GM18499 (cell line): ENCODE data around the gene PKP3.
"Not testable (repeated sequence)": the region's sequence is repeated elsewhere in the genome, so short reads cannot be mapped to it uniquely, and the experiment has no call there.

Source experiments
- ATAC-seq: cut with Tn5 transposase; IDR thresholded peaks from one replicate; pipeline ENCODE4 v1.9.1; 2021; ENCODE audit warnings: moderate number of reproducible peaks; ENCODE audit not compliant: insufficient read depth, unreplicated experiment

The PKP3 gene

DNA sequence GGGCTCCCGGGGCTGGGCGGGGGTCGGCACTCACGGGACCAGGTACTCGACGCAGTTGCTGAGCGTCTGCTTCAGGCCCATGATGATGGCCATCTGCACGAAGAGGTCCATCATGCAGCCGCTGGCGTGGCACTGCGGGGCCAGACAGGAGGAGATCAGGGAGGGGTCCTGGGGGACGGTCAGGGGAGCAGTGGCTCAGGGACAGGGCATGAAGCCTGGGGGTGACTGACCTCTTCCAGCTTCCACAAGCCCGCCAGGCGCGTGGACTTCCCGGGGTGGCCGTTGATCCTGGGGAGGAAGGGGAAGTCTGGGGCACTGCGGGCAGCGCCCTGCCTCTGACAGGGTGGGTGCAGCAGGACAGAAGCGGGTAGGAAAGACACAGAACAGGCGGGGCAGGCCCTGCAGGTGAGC is 26.9 kb downstream of the PKP3 start:
- ATAC-seq = no peak

- ATAC-seq = no peak
These were observed 28.2 kb downstream of the PKP3 start for GRCh38 chr11:422249-422656.

DNA sequence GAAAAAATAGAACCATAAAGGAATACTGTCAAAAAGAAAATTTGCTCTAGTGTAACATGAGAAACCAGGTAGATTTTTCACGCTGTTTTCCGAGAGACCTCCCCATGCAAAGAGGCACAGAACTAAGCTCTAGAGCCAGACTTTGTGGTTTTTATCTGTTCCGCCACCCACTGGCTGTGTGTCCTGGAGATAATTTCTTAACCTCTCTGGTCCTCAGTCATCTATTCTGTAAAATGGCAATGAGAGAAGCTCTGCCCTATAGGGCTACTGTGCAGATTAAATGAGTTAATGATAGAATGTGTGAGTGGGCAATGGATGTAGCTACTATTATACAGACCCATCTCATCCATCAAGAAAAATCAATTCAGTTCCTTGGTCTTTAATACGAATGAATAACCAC is 30.2 kb downstream of the PKP3 start:
- no peak for ATAC-seq

GRCh38 chr11:424766-425165 is 30.8 kb downstream of the PKP3 start:
- not testable (repeated sequence) for ATAC-seq

DNA sequence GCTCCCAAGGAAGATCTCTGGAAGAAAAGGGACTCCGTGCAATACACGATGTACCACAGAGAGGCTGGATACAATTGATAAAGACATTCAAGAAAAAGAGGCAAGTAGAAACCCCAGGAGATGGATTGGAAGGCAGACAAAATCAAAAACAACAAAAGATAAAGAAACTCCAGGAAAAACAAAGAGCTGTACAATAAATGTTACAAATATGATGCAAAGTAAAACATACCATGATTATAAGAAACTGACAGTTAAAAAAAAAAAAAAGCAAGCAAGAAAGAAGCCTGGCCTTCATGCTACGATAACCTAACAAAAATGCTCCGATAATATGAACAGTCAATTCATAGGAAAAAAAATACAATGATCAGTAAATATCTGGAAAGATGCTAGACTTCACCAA is 31.3 kb downstream of the PKP3 start:
- no peak for ATAC-seq

- ATAC-seq = no peak
These were observed 32.8 kb downstream of the PKP3 start for GRCh38 chr11:426851-427250.

- ATAC-seq = no peak
These were observed 34.3 kb downstream of the PKP3 start for GRCh38 chr11:428295-428694.

GRCh38 chr11:429391-429790 is 35.4 kb downstream of the PKP3 start:
- no peak for ATAC-seq

GRCh38 chr11:429931-430456 is 36.0 kb downstream of the PKP3 start:
- ATAC-seq = no peak

DNA sequence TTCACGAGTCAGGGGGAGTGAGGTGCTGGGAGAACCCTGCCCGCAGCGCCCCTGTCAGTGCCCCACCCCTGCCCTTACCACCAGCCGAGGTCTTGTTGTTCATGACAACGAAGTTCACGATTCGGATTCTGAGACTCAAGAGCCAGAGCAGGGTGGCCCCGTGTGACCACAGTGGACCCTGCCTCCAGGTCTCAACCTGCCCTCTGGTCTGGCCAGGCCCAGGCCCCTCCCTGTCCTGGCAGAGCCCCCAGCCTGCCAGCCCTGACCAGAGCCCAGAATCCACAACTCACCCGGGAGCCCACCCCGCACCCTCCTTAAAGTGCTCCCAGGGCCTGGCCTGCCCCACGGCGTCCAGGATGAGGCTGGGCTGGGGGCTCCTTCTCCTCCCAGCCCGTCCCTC is 37.9 kb downstream of the PKP3 start:
- no peak for ATAC-seq

- no peak for ATAC-seq
These were observed 38.6 kb downstream of the PKP3 start for GRCh38 chr11:432501-433100.

DNA sequence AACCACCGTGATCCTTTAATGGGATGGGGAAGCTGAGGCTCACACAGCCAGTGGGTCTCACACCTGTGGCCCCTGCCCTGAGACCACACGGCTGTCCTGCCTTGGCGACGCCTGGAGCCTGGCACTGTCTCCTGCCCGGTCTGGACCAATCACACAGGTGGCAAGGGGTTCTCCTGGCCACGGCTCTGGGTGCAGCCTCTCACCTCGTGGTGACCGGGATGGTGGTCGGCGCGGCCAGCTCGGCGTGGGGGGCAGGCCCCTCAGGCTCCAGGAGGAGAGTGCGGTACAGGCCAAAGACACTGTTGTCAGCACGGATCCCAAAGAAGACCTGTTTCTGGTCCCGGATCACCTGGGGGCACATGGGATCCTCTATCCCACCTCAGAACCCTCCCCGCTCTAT is 39.1 kb downstream of the PKP3 start:
- ATAC-seq = no peak

DNA sequence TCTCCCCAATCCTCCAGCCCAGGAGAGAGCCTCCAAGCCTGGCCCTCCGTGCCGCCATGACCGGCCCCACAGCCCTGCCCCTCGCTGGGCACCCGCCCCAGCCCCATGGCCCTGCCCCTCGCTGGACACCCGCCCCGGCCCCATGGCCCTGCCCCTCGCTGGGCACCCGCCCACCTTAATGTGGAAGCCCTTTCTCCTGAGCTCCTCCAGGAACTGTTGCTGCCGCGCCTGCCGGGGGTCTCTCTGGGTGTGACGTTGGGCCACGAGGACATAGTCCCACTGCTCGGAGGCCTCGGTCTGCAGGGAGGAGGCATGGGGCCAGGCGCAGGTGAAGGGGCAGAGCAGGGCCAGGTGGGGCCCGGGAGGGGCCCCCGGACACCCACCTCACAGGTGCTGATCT is 39.6 kb downstream of the PKP3 start:
- ATAC-seq = no peak

DNA sequence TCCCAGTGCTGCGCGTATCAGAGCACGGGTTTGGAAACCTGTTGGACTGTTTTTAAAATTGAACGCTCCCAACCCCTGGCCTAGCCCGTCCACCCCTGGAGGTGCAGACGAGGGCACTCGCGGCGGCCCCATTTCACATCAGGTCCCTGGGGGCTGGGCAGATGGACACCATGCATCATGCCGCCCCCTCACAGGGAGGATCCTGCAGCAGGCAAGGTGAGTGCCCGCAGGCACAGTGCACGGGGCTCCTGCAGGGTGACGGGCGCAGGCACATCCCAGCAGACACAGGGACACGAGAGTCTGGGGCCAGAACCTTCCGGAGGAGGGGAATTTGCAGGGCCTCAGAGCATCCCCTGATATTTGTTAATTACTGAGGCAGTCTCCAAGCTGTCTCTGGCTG is 40.5 kb downstream of the PKP3 start:
- ATAC-seq = no peak

GRCh38 chr11:434999-435740 is 41.2 kb downstream of the PKP3 start:
- not testable (repeated sequence) for ATAC-seq

GRCh38 chr11:437228-437870 is 43.3 kb downstream of the PKP3 start:
- ATAC-seq = no peak

DNA sequence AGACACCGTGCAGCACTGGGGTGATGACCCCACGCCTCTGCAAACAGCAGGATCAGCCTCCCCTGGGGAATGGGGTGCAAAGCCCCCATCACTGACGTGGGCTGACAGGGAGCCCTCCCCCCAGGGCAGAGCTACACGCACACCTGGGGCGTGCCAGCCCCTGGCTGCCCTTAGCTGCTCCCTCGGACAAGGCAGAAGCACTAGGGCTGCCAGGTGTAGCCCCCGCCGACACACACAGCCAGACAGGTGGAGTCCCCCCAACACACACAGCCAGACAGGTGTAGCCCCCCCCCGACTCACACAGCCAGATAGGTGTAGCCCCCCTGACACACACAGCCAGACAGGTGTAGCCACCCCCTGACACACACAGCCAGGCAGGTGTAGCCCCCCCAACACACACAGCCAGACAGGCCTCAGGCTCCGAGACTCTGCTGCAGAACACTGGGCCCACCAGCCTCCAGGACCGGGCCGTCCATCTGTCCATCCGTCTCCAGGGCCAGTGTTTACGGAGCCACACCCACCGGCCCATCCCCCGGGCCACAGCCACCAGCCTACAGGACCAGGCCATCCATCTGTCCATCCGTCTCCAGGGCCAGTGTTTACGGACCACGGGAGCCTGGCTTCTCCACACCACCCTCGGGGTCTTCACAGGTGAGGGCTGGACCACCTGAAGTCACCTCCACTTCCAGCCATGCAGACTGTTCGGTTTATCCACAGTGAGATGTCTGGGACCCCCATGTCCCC is 44.3 kb downstream of the PKP3 start:
- ATAC-seq = no peak

- no peak for ATAC-seq
These were observed 45.5 kb downstream of the PKP3 start for GRCh38 chr11:439315-440064.

DNA sequence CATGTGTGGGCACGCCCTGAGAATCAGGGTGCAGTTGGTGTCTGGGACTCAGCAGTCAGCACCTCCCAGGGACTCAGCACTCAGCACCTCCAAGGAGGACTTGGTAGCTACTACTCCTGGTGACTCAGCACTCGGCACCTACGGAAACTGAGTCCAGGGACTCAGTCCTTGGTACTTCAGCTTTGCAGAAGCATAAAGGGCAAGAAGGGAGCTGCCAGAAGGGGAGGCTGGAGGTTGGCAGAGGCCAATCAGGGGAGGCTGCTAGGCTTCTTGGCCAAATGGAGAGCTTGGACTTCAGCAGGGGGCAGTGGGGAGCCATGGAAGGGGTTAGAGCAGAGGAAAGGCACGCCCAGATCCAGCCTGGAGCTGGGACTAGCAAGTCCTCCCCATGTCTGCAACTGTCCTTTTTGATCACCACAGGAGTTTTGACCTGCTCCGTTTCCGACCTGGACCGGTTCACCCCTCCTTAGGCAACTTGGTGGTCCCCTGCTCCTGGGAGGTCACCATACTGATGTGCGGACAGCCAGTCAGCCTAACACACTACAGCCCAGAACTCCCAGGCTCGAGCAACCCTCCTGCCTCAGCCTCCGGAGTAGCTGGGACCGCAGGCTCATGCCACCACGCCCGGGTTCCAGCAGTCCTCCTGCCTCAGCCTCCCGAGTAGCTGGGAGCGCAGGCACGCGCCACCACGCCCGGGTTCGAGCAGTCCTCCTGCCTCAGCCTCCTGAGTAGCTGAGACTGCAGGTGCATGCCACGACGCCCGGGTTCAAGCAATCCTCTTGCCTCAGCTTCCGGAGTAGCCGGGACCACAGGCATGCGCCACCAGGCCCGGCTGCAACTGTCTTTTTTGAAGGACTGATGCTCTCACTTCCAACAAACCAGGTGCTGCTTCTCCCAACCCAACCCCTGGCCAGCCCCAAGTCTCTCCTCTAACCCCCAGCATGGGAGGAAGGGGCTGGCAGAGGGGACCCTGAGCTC is 46.3 kb downstream of the PKP3 start:
- ATAC-seq = no peak
